Activated CD4-positive, alpha-beta T cell treated with anti-CD3 and anti-CD28 coated beads, Interleukin-2, amount 10 ng/mL, durations not matched to agents 24 days and 14 days (primary cell): ENCODE results near the gene CYTH3. TPM values are rescaled to one million over a fixed set of nuclear protein-coding genes. Genes with fewer than 3 reads are reported as not detected.

Experiments
- DNase-seq: peaks from one replicate; pipeline ENCODE4 v3.0.0; 2022
- H3K27ac Mint-ChIP-seq: one replicate; pipeline ENCODE4 v1.8.0; 2022; ENCODE audit warnings: mild to moderate bottlenecking, mixed read lengths
- H3K27me3 Mint-ChIP-seq: one replicate; pipeline ENCODE4 v1.8.0; 2022; ENCODE audit warnings: mixed read lengths
- H3K36me3 Mint-ChIP-seq: one replicate; pipeline ENCODE4 v1.8.0; 2022; ENCODE audit warnings: low read depth, mild to moderate bottlenecking, mixed read lengths
- H3K4me1 Mint-ChIP-seq: one replicate; pipeline ENCODE4 v1.8.0; 2021; ENCODE audit warnings: mixed read lengths
- H3K4me3 Mint-ChIP-seq: one replicate; pipeline ENCODE4 v1.8.0; 2022; ENCODE audit warnings: mild to moderate bottlenecking, moderate library complexity, mixed read lengths
- H3K9me3 Mint-ChIP-seq: one replicate; pipeline ENCODE4 v1.8.0; 2021; ENCODE audit warnings: mixed read lengths
- intact Hi-C: fragments of 100-400 bp; cut with micrococcal nuclease; formaldehyde crosslinking; loops from one replicate; pipeline ENCODE4 v1.15.1; 2023
- total RNA-seq: library from RNA; stranded (reverse); gene quantifications from 2 replicates; pipeline ENCODE4 v1.2.3, GENCODE V29; 2022

Gene CYTH3
- total RNA-seq, 1 donor from 2014 or later, result 0.65 TPM

- Mint-ChIP-seq H3K4me1 (no peaks in the 10 kb centered on the region), H3K27me3 (peaks cover 3% of the 10 kb centered on the region), H3K9me3 (no peaks in the 10 kb centered on the region), H3K27ac (no peak overlapping the region), H3K36me3 (no peaks in the 10 kb centered on the region), H3K4me3 (no peak overlapping the region)
- DNase-seq, result no peak
- intact Hi-C loops, result no loop called here
These were observed 100.1 kb downstream of the CYTH3 start for GRCh38 chr7:6172224-6172909.

DNA sequence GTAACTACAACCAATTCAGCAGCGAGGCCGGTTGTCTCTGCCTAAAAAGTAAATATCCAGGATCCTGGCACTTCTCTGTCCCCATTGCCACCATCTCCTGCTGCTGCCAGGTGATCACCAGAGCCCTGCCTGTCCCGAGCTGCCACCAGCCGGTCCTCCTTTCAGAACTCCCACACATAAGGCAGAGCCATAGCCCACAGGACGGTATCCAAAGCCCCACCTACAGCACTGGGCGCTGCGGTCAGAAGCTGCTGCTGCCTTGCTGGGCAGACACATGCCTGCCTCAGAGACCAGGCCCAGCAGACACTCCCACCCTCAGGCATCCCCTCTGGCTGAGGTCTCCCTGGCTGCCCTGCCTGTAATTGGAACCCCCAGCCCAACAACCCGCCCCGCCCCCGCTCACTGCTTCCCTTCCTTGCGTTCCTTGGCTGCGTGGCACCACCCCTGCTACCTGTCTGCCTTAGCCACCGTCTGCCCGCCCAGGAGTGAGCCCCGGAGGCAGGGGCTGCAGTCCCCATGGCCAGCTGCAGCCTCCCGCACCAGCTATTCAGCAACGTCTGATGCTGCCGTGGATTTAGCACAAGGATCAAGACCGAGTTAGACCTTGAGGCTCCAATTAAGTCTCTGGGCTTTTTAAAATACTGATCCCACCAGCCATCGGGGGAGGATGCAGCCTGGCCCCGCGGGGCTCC, 100.7 kb downstream of the CYTH3 start:
- no peaks in the 10 kb centered on the region for H3K9me3 Mint-ChIP-seq
- intact Hi-C loops, result no loop called here
- no peak overlapping the region for H3K27ac Mint-ChIP-seq
- H3K4me1 Mint-ChIP-seq, result no peaks in the 10 kb centered on the region
- H3K4me3 Mint-ChIP-seq, result no peak overlapping the region
- no peaks in the 10 kb centered on the region for H3K36me3 Mint-ChIP-seq
- no peak for DNase-seq
- H3K27me3 Mint-ChIP-seq, result peaks cover 2% of the 10 kb centered on the region

GRCh38 chr7:6170571-6171531, 101.6 kb downstream of the CYTH3 start:
- Mint-ChIP-seq H3K27ac (no peak overlapping the region), H3K27me3 (no peaks in the 10 kb centered on the region), H3K9me3 (no peaks in the 10 kb centered on the region), H3K4me3 (no peak overlapping the region), H3K36me3 (no peaks in the 10 kb centered on the region), H3K4me1 (no peaks in the 10 kb centered on the region)
- no peak for DNase-seq
- intact Hi-C loops, result no loop called here

- no peak for DNase-seq
- Mint-ChIP-seq H3K9me3 (no peaks in the 10 kb centered on the region), H3K27me3 (no peaks in the 10 kb centered on the region), H3K27ac (no peak overlapping the region), H3K4me1 (no peaks in the 10 kb centered on the region), H3K36me3 (no peaks in the 10 kb centered on the region), H3K4me3 (no peak overlapping the region)
- intact Hi-C loops, result loop anchor here (10.0 kb wide), 1 partner anchor 155 kb away; no protein-coding TSS in a partner anchor
These were observed 102.5 kb downstream of the CYTH3 start for GRCh38 chr7:6169805-6170520.

DNA sequence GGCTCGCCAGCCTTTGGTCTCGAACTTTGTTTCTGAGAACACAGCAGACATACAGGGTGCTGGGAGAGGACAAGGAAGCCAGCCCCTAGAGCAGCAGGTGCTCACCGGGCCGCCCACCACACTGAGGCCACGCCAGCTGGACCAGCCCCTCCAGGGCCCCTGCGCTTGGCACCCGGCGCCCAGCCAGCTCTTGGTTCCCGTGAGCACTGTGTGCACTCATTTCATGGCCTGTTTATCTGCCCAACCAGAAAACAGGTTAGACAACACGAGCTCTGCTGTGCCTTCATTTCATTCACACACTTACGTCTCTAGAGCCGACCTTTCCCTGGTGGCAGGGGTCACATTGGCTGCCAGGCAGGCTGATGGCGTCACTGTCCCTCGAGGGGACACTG, 104.0 kb downstream of the CYTH3 start:
- Mint-ChIP-seq H3K36me3 (no peaks in the 10 kb centered on the region), H3K9me3 (no peaks in the 10 kb centered on the region), H3K27me3 (no peaks in the 10 kb centered on the region), H3K27ac (no peak overlapping the region), H3K4me1 (no peaks in the 10 kb centered on the region), H3K4me3 (no peak overlapping the region)
- no peak for DNase-seq
- intact Hi-C loops, result loop anchor here (10.0 kb wide), 1 partner anchor 156 kb away; no protein-coding TSS in a partner anchor

DNA sequence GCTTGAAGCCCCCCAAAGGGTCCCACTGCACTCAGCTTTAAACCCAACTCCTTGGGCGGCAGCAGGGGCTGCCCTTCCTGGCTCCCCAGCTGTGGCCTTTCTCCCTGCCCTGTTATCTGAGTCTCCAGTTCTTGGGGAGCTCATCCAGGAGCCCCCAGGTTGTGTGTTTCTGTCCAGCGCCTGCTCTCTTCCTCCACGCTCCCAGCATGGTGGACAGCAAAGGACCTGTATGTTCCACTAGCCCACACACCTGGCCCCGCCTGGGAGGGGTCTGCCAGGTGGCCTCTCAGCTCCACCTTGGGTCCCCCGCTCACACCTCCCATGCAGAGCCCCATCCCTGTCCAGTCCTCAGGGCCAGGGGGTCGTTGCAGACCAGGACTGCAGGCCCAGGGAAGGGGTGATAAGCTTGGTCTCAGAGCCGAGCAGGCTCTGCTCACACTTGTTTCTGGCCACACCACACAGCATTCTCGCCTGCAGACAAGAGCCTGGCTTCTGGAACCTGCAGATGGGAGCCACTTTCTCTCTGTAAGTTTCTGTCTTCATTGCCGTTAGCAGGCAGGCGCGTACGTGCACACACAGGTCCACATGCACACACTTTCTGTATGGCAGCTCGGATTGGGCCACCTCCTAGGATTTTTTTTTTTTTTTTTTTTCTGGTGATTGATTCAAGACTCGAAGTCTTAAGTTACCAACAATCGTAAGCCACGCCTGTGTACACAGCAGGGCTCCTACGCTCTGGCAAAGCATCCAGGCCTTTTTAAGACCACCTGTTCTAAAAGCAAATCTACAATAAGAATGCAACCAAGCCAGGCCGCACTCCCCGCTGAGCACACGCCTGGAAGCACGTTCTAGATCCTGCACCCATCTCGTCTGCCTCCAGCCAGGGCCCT, 104.6 kb downstream of the CYTH3 start:
- intact Hi-C loops, result loop anchor here (10.0 kb wide), 1 partner anchor 157 kb away; no protein-coding TSS in a partner anchor
- H3K27ac Mint-ChIP-seq, result no peak overlapping the region
- no peak for DNase-seq

GRCh38 chr7:6167004-6167551, 105.3 kb downstream of the CYTH3 start:
- no peaks in the 10 kb centered on the region for H3K4me1 Mint-ChIP-seq
- no peak overlapping the region for H3K27ac Mint-ChIP-seq
- no peak overlapping the region for H3K4me3 Mint-ChIP-seq
- intact Hi-C loops, result loop anchor here (10.0 kb wide), 1 partner anchor 158 kb away; no protein-coding TSS in a partner anchor
- H3K27me3 Mint-ChIP-seq, result no peaks in the 10 kb centered on the region
- H3K36me3 Mint-ChIP-seq, result no peaks in the 10 kb centered on the region
- H3K9me3 Mint-ChIP-seq, result no peaks in the 10 kb centered on the region
- DNase-seq, result no peak

More for the DNA sequence above, 104.6 kb downstream of the CYTH3 start:
- Mint-ChIP-seq H3K36me3 (no peaks in the 10 kb centered on the region), H3K4me1 (no peaks in the 10 kb centered on the region), H3K27me3 (no peaks in the 10 kb centered on the region), H3K9me3 (no peaks in the 10 kb centered on the region), H3K4me3 (no peak overlapping the region)

GRCh38 chr7:6166443-6166891, 106.0 kb downstream of the CYTH3 start:
- no peak overlapping the region for H3K27ac Mint-ChIP-seq
- peaks cover 3% of the 10 kb centered on the region for H3K4me1 Mint-ChIP-seq
- no peaks in the 10 kb centered on the region for H3K27me3 Mint-ChIP-seq
- no peak for DNase-seq
- peaks cover 3% of the 10 kb centered on the region for H3K36me3 Mint-ChIP-seq
- no peak overlapping the region for H3K4me3 Mint-ChIP-seq
- H3K9me3 Mint-ChIP-seq, result no peaks in the 10 kb centered on the region
- intact Hi-C loops, result loop anchor here (10.0 kb wide), 1 partner anchor 158 kb away; no protein-coding TSS in a partner anchor

DNA sequence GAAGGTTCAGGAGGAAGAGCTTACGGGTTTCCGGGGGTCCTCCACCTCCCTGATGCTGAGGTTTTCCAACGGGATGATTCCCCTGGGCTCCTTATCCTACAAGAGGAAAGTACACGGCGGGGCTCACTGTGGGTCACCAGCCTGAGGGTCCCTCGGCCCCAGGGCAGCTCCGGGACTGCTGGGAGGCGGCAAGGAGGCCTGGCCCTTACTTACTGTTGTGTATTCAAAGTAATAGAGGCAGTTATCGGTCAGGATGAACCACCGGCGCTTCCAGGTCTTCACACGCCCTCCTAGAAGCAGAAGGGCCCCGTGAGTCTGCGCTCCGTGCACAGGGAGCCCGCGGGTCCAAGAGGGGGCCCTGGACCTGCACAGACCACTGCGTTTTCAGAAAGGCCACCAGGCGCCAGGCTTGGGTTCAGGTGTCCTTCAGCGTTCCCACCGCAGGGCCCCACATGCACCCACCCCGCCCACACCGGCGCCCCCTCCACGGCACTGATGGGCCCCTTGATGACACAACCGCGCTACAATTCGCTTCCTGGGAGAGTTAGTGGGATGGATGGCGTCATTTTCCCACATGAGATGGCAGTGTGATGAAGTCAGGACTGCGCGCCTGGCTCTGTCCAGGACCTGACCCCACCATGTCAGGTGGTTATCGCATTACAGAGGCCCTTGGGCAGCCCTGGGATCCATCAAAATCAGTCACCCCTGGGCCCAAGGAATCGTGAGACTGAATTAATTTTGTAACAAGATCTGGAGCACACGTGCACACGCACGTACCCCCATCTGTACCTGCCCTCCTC, 106.7 kb downstream of the CYTH3 start:
- Mint-ChIP-seq H3K36me3 (peaks cover 7% of the 10 kb centered on the region), H3K4me3 (no peak overlapping the region), H3K27me3 (no peaks in the 10 kb centered on the region), H3K9me3 (no peaks in the 10 kb centered on the region), H3K4me1 (peaks cover 4% of the 10 kb centered on the region), H3K27ac (no peak overlapping the region)
- intact Hi-C loops, result loop anchor here (10.0 kb wide), 1 partner anchor 159 kb away; no protein-coding TSS in a partner anchor
- DNase-seq, result no peak

DNA sequence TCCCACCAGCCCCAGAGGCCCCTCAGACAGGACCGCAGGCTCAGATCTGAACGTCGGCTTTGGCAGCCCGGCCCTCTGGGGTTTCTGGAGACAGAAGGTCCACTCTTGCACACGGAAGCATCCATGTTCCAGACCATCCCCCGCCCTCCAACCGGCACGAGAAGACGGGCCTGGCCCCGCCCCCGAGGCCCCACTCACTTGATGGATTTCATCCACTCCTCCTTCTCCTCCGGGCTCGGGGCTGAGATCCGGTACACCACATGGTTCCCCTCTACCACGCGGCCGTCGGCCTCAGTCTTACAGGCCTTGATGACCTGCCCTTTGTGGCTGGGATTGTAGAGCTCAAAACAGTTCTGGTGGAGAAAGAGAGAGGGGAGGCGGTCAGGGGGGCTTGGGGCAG, 107.3 kb downstream of the CYTH3 start:
- intact Hi-C loops, result loop anchor here (10.0 kb wide), 1 partner anchor 160 kb away; no protein-coding TSS in a partner anchor
- peaks cover 4% of the 10 kb centered on the region for H3K4me1 Mint-ChIP-seq
- no peak overlapping the region for H3K4me3 Mint-ChIP-seq
- H3K36me3 Mint-ChIP-seq, result peaks cover 12% of the 10 kb centered on the region
- DNase-seq, result no peak
- H3K9me3 Mint-ChIP-seq, result no peaks in the 10 kb centered on the region
- no peak overlapping the region for H3K27ac Mint-ChIP-seq
- H3K27me3 Mint-ChIP-seq, result no peaks in the 10 kb centered on the region

GRCh38 chr7:6164491-6164890, 107.9 kb downstream of the CYTH3 start:
- H3K27ac Mint-ChIP-seq, result no peak overlapping the region
- DNase-seq, result no peak
- peaks cover 12% of the 10 kb centered on the region for H3K36me3 Mint-ChIP-seq
- H3K4me3 Mint-ChIP-seq, result no peak overlapping the region
- peaks cover 4% of the 10 kb centered on the region for H3K4me1 Mint-ChIP-seq
- no peaks in the 10 kb centered on the region for H3K9me3 Mint-ChIP-seq
- intact Hi-C loops, result loop anchor here (10.0 kb wide), 1 partner anchor 160 kb away; no protein-coding TSS in a partner anchor
- H3K27me3 Mint-ChIP-seq, result no peaks in the 10 kb centered on the region
